ENCODE measurements around the gene ERBB2. TPM values are rescaled to one million over a fixed set of nuclear protein-coding genes. Genes with fewer than 3 reads are reported as not detected.

Gene ERBB2
- total RNA-seq = 1.1 and 1.5 TPM in 2 replicates

- DNase-seq (ENCODE audit: low read depth in 2 of 2) = no peak
Observed at GRCh38 chr17:39699818-39700147, at the start of gene ERBB2. ERBB2 (plus strand) TSS chr17:39700064; CDS start chr17:39700239, 175 bp downstream.

- no peak for DNase-seq (ENCODE audit: low read depth in 2 of 2)
Observed at GRCh38 chr17:39650121-39650579, 49.7 kb upstream of the ERBB2 start.

- DNase-seq (ENCODE audit: low read depth in 2 of 2) = no peak
Observed at GRCh38 chr17:39651923-39652586, 47.8 kb upstream of the ERBB2 start.

GRCh38 chr17:39652587-39653315 lies 47.1 kb upstream of the ERBB2 start:
- no peak for DNase-seq (ENCODE audit: low read depth in 2 of 2)

GRCh38 chr17:39653316-39653661 lies 46.6 kb upstream of the ERBB2 start:
- no peak for DNase-seq (ENCODE audit: low read depth in 2 of 2)

- DNase-seq (ENCODE audit: low read depth in 2 of 2) = peak in 1 of 2 donors; percentile 49
Observed at GRCh38 chr17:39653662-39654331, 46.1 kb upstream of the ERBB2 start.

GRCh38 chr17:39655105-39655504 lies 44.8 kb upstream of the ERBB2 start:
- DNase-seq (ENCODE audit: low read depth in 2 of 2) = no peak

- no peak for DNase-seq (ENCODE audit: low read depth in 2 of 2)
Observed at GRCh38 chr17:39658346-39658745, 41.5 kb upstream of the ERBB2 start.

- DNase-seq (ENCODE audit: low read depth in 2 of 2) = no peak
Observed at GRCh38 chr17:39658760-39659159, 41.1 kb upstream of the ERBB2 start.

GRCh38 chr17:39659279-39660010 lies 40.4 kb upstream of the ERBB2 start:
- DNase-seq (ENCODE audit: low read depth in 2 of 2) = peak; percentile 86 to 88

- no peak for DNase-seq (ENCODE audit: low read depth in 2 of 2)
Observed at GRCh38 chr17:39660011-39660360, 39.9 kb upstream of the ERBB2 start.

- peak in 1 of 2 donors; percentile 26 for DNase-seq (ENCODE audit: low read depth in 2 of 2)
Observed at GRCh38 chr17:39660397-39661385, 39.2 kb upstream of the ERBB2 start.

GRCh38 chr17:39661744-39662541 lies 37.9 kb upstream of the ERBB2 start:
- no peak for DNase-seq (ENCODE audit: low read depth in 2 of 2)

GRCh38 chr17:39662551-39663339 lies 37.1 kb upstream of the ERBB2 start:
- no peak for DNase-seq (ENCODE audit: low read depth in 2 of 2)

GRCh38 chr17:39663340-39663687 lies 36.5 kb upstream of the ERBB2 start:
- DNase-seq (ENCODE audit: low read depth in 2 of 2) = no peak

- DNase-seq (ENCODE audit: low read depth in 2 of 2) = peak in 1 of 2 donors; percentile 36
Observed at GRCh38 chr17:39663688-39664580, 35.9 kb upstream of the ERBB2 start.

GRCh38 chr17:39664581-39665561 lies 35.0 kb upstream of the ERBB2 start, which contains the start of gene TCAP:
TCAP (plus strand) TSS chr17:39665349; CDS start chr17:39665360, 11 bp downstream.
- no peak for DNase-seq (ENCODE audit: low read depth in 2 of 2)
